ENCODE results near the gene C3orf38. TPM values are rescaled to one million over a fixed set of nuclear protein-coding genes. Genes with fewer than 3 reads are reported as not detected.
"Not testable (repeated sequence)": the region's sequence is repeated elsewhere in the genome, so short reads cannot be mapped to it uniquely, and the experiment has no call there.

C3orf38 gene
- 10 to 100 TPM; 18.3 to 25.4 (median 23.8) TPM for total RNA-seq

DNA sequence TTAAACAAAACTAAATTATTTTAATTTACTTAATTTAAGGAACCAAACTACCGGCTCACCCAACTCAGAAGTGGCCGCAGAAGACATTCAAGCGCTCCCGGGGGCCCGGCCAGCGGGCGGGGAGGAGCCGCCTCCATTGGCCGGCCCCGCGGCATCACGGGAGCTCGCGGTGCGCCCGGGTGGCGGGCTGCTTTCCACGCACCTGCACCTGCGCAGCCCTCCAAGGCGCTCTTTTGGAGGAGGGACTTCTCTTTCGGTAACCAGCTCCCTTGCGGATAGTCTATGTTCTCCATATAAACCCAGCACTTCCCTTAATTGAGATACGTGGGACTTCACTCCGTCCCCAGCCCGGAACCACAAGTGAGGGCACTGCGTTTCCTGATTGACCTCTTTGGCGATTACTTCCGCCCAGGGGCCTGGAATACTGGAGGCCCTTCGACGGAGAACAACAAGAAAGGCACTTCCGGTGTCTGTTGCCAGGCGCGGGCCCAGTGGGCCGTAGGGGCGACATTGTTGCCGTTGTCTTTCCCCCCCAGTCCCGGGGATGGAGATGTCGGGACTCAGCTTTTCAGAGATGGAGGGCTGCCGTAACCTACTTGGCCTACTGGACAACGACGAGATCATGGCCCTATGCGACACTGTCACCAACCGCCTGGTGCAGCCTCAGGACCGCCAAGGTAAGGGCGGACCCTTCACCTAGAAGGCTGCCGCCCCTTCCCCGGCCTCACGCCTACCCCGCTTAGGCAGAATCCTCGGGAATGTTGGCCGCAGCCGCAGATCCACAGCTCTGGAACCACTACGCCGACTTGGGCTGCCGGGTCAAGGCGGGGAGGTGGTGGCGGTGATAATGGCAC is at the start of gene C3orf38:
Gene C3orf38 (plus strand): TSS at position 451 of the 854 bp plus-strand sequence. CDS start 94 bp downstream, at position 545.
- Mint-ChIP-seq H3K27me3 (ENCODE audit: low read depth) (no peaks in the 10 kb centered on the region), H3K4me3 (peak within 1 kb of the TSS; percentile 96), H3K4me1 (ENCODE audit: low read depth) (peaks cover 26% of the 10 kb centered on the region), H3K9me3 (no peaks in the 10 kb centered on the region), H3K36me3 (ENCODE audit: insufficient read depth) (peaks cover 7% of the 10 kb centered on the region)
- ATAC-seq (peak; percentile 90 to 91), DNase-seq (peak; percentile 63)

DNA sequence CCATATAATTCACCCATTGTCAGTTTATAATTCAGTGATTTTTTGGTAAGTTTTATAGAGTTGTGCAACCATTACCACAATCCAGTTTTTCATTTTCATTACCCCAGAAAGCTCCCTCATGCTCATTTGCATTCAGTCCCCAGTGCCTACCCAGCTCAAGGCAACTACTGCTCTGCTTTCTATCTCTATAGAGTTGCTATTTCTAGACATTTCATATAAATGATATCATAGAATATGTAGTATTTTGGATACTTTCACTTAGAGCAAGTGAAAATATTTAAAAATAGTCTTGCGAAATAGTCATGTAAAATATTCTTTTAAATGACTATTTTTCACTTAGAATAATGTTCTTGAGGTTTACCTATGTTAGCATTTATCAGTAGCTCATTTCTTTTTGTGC is 48.6 kb upstream of the C3orf38 start:
- peaks cover 14% of the 10 kb centered on the region for H3K9me3 Mint-ChIP-seq
- ATAC-seq (no peak), DNase-seq (no peak)
- H3K4me3 Mint-ChIP-seq = no peak overlapping the region
- H3K27me3 Mint-ChIP-seq (ENCODE audit: low read depth) = no peaks in the 10 kb centered on the region
- H3K36me3 Mint-ChIP-seq (ENCODE audit: insufficient read depth) = peaks cover 37% of the 10 kb centered on the region
- H3K4me1 Mint-ChIP-seq (ENCODE audit: low read depth) = peaks cover 15% of the 10 kb centered on the region

DNA sequence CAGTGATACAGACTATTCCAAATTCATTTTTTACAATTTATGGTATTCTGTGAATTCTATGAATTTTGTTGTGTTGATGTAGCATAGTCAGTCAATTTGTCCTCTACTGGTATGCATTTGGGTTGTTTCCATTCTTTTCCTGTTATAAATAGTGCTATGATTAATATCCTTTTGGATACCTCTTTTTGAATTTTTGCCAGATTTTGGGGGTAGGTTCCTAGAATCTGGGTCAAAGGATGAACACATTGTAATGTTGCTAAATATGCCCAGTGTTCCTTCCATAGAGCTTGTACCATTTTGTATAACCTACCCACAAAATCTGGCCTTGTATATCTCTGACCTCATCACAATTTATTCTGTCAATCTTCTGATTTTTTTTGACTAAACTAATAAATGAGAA is 44.4 kb upstream of the C3orf38 start:
- ATAC-seq (no peak), DNase-seq (no peak)
- H3K4me3 Mint-ChIP-seq = no peak overlapping the region
- H3K27me3 Mint-ChIP-seq (ENCODE audit: low read depth) = no peaks in the 10 kb centered on the region
- H3K9me3 Mint-ChIP-seq = peaks cover 14% of the 10 kb centered on the region
- peaks cover 15% of the 10 kb centered on the region for H3K36me3 Mint-ChIP-seq (ENCODE audit: insufficient read depth)
- peaks cover 28% of the 10 kb centered on the region for H3K4me1 Mint-ChIP-seq (ENCODE audit: low read depth)

DNA sequence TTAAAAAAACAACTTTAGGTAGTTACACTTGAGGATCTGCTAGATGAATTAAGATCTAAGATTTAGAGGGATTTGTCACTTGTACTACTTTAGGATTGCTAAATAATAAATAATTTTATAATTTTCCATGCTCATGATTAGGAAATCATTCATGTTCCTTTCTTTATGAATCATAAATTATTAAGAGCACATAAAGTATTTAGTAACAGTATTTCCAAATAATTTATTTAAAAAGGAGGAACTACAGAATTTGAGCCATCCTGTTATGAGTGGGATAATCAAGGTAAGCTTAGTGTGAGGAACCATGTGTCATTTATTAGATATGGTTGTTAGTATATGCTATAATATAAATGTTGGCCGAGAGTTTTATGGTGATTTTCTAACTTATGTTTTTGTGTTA is 37.5 kb upstream of the C3orf38 start:
- Mint-ChIP-seq H3K4me1 (ENCODE audit: low read depth) (peaks cover 22% of the 10 kb centered on the region), H3K27me3 (ENCODE audit: low read depth) (no peaks in the 10 kb centered on the region), H3K36me3 (ENCODE audit: insufficient read depth) (peaks cover 18% of the 10 kb centered on the region), H3K4me3 (no peak overlapping the region), H3K9me3 (no peaks in the 10 kb centered on the region)
- ATAC-seq (no peak), DNase-seq (no peak)

DNA sequence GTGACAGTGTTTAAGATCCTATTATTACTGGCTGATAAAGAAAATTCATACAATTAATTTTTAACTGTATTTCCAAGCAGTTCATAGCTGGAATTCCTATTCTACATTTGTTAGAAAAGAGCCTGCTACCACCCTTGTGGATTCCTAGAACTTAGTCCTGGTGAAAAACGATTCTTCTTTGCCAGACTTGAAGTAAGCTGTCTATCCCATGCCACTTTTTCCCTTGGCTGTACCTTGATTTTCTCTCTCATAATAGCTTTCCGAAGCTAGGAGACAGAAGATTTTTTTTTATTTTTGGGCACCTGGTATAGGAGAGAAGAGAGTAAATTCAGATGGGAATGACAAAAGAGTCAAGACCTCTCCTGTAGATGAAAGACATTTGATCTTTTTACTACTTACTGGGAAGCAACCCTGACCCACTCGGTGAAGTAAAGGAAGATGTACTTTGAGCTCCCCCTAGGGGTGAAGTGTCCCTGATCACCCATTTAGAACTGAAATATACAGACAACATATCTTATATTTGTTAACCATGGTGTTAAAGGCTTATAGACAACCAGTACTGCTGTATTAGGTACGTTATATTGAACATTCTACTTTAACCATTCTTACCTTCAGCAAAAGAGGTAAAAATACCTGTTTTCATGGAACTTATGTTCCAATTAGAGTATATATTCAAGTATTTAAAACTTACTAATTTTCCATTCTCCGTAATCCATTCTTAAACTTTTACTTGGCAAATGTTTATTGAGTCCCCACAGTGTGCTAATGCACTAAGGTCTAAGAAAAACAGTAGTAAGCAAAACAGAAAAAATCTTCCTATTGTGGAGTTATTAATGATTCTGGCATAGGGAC is 36.2 kb upstream of the C3orf38 start:
- H3K27me3 Mint-ChIP-seq (ENCODE audit: low read depth) = no peaks in the 10 kb centered on the region
- peak; percentile 78 to 85 for ATAC-seq
- DNase-seq = peak; percentile 54
- H3K9me3 Mint-ChIP-seq = no peaks in the 10 kb centered on the region
- H3K4me3 Mint-ChIP-seq = no peak overlapping the region
- H3K36me3 Mint-ChIP-seq (ENCODE audit: insufficient read depth) = peaks cover 30% of the 10 kb centered on the region
- peaks cover 22% of the 10 kb centered on the region for H3K4me1 Mint-ChIP-seq (ENCODE audit: low read depth)

DNA sequence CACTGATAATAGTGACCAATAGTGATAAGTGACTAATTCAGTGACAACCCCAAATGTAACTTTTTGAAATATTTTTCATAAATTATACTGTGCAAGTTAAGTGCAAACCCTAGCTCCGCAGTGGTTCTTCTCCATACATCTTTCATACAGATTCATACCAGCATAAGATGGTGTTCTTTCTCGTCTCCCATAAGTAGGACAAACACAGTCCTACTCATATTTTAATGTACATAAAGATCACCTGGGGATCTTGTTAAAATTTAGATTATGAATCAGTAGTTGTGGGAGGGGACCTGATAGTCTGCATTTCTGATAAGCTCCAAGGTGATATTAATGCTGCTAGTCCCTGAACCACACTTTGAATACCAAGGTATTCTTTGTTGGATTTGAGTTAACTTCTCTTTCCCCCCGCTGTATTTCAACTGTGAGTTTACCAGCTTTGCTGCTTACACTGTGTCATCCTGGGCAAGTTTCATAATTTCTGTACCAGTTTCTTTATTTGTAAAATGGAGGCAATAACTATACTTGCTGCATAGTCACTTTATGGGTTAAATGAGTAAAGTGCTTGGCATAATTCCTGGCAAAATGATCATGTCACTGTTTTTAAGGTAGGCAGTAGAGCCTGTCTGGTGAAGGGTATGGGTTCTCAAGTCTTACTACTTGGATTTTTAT is 34.7 kb upstream of the C3orf38 start:
- DNase-seq (no peak), ATAC-seq (peak; percentile 48 to 55)
- Mint-ChIP-seq H3K36me3 (ENCODE audit: insufficient read depth) (peaks cover 31% of the 10 kb centered on the region), H3K4me1 (ENCODE audit: low read depth) (peaks cover 18% of the 10 kb centered on the region), H3K9me3 (no peaks in the 10 kb centered on the region), H3K4me3 (no peak overlapping the region), H3K27me3 (ENCODE audit: low read depth) (no peaks in the 10 kb centered on the region)

DNA sequence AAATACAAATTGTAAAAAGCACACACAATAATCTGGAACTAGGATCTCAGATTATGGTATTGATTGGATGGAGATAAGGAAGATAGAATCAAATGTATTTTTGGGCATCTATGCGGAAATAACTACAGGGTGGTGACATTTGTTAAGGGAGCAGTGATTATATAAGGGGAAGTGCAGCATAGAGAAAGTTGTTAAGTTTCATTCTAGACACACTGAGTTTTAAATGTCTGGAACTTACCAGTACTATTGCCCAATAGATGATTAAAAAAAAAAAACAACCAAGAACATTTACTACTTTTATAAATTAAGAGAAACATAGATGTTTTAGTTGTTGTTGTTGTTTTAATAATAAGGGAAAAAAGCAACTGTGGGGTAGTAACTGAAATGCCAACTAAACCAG is 32.1 kb upstream of the C3orf38 start:
- Mint-ChIP-seq H3K36me3 (ENCODE audit: insufficient read depth) (peaks cover 40% of the 10 kb centered on the region), H3K4me3 (no peak overlapping the region), H3K4me1 (ENCODE audit: low read depth) (peaks cover 23% of the 10 kb centered on the region), H3K9me3 (no peaks in the 10 kb centered on the region), H3K27me3 (ENCODE audit: low read depth) (no peaks in the 10 kb centered on the region)
- DNase-seq (no peak), ATAC-seq (no peak)

DNA sequence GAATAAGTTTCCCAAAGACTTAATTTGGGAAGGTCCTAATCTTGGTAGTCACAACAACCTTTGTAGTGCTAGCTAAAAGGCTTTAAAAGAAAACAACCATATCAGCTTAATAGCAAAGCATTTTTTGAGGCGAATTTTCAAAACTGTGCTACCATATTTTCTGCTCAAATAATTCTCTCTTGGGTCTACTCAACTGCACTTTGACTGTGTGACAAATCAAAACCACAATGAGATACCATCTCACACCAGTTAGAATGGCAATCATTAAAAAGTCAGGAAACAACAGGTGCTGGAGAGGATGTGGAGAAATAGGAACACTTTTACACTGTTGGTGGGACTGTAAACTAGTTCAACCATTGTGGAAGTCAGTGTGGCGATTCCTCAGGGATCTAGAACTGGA is 31.2 kb upstream of the C3orf38 start:
- not testable (repeated sequence) for DNase-seq; H3K9me3 Mint-ChIP-seq; H3K27me3 Mint-ChIP-seq (ENCODE audit: low read depth); H3K4me3 Mint-ChIP-seq; ATAC-seq
- peaks cover 40% of the 10 kb centered on the region for H3K36me3 Mint-ChIP-seq (ENCODE audit: insufficient read depth)
- H3K4me1 Mint-ChIP-seq (ENCODE audit: low read depth) = peaks cover 22% of the 10 kb centered on the region

DNA sequence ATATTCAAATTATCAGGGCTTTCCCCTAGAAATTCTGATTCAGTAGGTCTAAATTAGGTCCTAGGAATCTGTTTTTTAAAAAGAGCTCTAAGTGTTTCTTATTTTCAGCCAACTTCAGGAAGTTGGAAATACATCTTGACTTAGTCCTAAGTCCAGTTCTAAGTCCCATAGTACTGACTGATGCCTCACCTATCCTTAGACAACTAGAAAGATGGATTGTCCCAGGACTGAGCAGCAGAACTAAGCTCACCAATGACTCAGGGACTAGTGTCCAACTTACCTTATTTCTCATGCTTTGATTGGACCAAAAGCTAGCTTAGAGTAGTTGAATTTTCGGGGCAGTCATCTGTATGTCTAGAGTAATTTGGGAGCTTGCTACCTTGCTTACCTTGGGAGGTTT is 26.2 kb upstream of the C3orf38 start:
- Mint-ChIP-seq H3K36me3 (ENCODE audit: insufficient read depth) (peaks cover 10% of the 10 kb centered on the region), H3K4me1 (ENCODE audit: low read depth) (peaks cover 6% of the 10 kb centered on the region), H3K9me3 (no peaks in the 10 kb centered on the region), H3K27me3 (ENCODE audit: low read depth) (no peaks in the 10 kb centered on the region), H3K4me3 (no peak overlapping the region)
- DNase-seq = no peak
- no peak for ATAC-seq

DNA sequence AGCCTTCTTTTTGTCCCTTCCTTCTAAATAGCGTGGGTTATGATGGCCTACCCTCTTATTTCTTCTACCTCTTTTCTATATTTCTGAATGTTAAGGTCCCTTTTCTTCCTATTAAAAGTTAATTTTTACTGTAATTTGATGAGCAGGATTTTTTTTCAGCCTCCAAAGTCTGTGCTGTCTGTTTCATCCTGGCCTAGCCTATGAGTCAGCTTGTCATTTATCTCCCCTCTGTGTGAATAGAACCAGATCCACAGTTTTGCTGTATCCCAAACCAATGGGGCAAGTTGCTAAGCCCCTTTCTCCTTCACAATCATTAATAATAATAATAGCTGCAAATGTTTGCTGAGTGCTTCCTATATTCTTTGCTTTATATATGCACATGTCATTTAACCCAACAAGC is 18.1 kb upstream of the C3orf38 start:
- Mint-ChIP-seq H3K4me3 (no peak overlapping the region), H3K9me3 (no peaks in the 10 kb centered on the region), H3K36me3 (ENCODE audit: insufficient read depth) (peaks cover 21% of the 10 kb centered on the region), H3K27me3 (ENCODE audit: low read depth) (no peaks in the 10 kb centered on the region), H3K4me1 (ENCODE audit: low read depth) (peaks cover 4% of the 10 kb centered on the region)
- no peak for ATAC-seq
- no peak for DNase-seq

DNA sequence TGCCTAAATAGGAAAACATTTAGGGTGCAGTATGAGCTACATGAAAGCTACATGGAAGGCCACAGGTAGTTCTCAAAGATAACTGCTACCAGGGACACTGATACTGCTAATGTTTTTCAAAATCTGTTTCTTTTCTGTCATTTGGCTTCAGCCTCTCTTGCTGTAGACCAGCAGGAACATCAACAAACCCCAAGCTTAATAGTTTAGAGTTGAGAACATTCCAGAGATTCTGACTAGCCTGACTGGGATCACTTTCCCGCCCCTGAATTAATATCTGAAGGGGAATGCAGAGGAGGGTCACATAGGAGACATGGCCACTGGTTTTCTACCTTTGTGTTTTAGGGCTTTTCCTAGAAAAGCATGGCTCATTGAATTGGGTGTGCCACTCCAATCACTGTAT is 16.9 kb upstream of the C3orf38 start:
- no peak for ATAC-seq
- H3K4me3 Mint-ChIP-seq = no peak overlapping the region
- H3K27me3 Mint-ChIP-seq (ENCODE audit: low read depth) = no peaks in the 10 kb centered on the region
- no peaks in the 10 kb centered on the region for H3K9me3 Mint-ChIP-seq
- peaks cover 4% of the 10 kb centered on the region for H3K4me1 Mint-ChIP-seq (ENCODE audit: low read depth)
- DNase-seq = no peak
- peaks cover 21% of the 10 kb centered on the region for H3K36me3 Mint-ChIP-seq (ENCODE audit: insufficient read depth)

DNA sequence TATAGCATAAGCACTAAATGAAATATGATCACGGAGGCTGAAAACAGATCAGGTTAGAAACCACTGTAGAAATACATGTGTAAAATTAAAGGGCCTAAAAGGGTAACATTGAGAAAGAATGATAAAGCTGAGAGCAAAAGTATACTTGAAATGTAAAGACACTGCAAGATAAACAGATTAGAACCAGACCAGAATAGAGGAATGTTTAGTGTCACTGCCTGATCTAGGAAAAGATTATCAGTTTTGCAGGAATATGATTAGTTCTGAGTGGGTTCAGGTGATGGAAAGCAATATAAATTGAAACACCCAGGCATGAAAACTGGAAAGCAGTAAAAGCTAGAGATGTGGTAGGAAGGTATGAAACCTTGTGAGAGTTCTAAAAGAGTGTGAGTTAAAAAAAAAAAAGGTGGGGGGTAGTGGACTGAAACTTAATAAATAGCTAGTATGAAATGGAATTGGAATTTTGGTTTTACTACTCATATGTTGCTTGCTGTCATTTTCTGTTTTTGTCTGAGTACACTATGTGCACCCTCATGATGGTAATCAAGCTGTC is 16.0 kb upstream of the C3orf38 start:
- Mint-ChIP-seq H3K9me3 (no peaks in the 10 kb centered on the region), H3K36me3 (ENCODE audit: insufficient read depth) (peaks cover 21% of the 10 kb centered on the region), H3K27me3 (ENCODE audit: low read depth) (no peaks in the 10 kb centered on the region), H3K4me1 (ENCODE audit: low read depth) (peaks cover 4% of the 10 kb centered on the region), H3K4me3 (no peak overlapping the region)
- DNase-seq = no peak
- no peak for ATAC-seq

DNA sequence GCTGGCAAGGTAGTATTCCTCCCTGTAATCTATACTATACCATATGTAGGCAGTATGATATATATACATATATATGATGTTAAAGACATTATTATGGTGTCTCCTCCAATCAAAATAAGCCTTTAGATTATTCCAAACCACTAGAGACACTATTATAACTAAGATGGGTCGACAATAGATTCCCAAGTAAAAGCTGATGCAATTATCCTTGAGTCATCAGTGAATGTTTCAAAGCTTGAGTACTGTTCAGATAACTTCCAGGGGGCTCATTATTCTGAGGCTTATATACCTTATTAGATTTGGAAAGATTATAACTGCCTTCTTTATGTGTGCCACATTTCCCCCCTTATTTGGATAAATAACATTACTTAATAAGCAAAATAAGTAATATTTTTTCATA is 11.9 kb upstream of the C3orf38 start:
- no peaks in the 10 kb centered on the region for H3K9me3 Mint-ChIP-seq
- H3K4me1 Mint-ChIP-seq (ENCODE audit: low read depth) = peaks cover 9% of the 10 kb centered on the region
- no peaks in the 10 kb centered on the region for H3K27me3 Mint-ChIP-seq (ENCODE audit: low read depth)
- no peak for DNase-seq
- no peak overlapping the region for H3K4me3 Mint-ChIP-seq
- H3K36me3 Mint-ChIP-seq (ENCODE audit: insufficient read depth) = peaks cover 29% of the 10 kb centered on the region
- no peak for ATAC-seq

DNA sequence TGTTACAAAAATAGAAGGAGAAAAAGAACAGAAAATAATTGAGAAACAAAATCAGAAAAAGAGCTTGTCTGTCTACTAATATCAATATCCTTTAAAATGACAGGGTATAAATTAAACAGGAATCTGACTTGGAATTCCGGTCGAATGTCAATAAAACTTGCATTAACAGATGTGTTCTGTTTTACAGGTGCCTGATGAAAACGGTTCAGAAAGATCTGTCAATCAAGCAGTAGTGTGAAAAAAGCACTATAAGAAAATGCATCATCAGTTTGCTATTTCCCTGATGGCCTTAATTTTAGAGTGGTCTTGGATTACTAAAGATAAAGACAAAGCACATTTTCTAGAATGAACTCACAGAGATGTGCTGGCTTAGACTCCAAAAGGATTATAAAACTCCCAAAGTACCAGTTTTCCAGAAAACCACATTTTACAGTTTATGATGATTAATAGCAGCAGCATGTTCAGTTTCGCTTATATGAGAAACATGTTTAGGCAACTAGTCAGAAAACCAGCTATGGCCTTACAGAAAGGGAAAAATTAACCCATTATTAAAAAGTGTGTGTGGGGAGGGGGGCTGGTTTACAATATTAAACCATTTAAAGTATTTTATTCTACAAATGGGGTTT is 8.2 kb upstream of the C3orf38 start:
- ATAC-seq = no peak
- H3K9me3 Mint-ChIP-seq = no peaks in the 10 kb centered on the region
- peaks cover 5% of the 10 kb centered on the region for H3K4me1 Mint-ChIP-seq (ENCODE audit: low read depth)

More for the DNA sequence above, 8.2 kb upstream of the C3orf38 start:
- no peak for DNase-seq
- no peaks in the 10 kb centered on the region for H3K27me3 Mint-ChIP-seq (ENCODE audit: low read depth)
- H3K36me3 Mint-ChIP-seq (ENCODE audit: insufficient read depth) = peaks cover 18% of the 10 kb centered on the region
- no peak overlapping the region for H3K4me3 Mint-ChIP-seq

Data from activated T-cell treated with anti-CD3 and anti-CD28 coated beads, Interleukin-2, amount 50 U/mL, for 4 hours (primary cell).